HUES64 (cell line): Measurements from ENCODE around the gene AFAP1.
A peak's percentile ranks its signal among the peaks of the same experiment; 100 is the strongest.

Experiments used
- H3K27ac ChIP-seq: 2 replicates; pipeline ENCODE4 v1.7.0; 2013; ENCODE audit warnings: low read depth, low read length, inconsistent platforms
- H3K27me3 ChIP-seq: 2 replicates; pipeline ENCODE4 v1.6.1; 2013; ENCODE audit warnings: mild to moderate bottlenecking, low read length; ENCODE audit not compliant: insufficient read depth
- H3K36me3 ChIP-seq: 2 replicates; pipeline ENCODE4 v1.6.1; 2013; ENCODE audit warnings: mild to moderate bottlenecking, low read length; ENCODE audit not compliant: insufficient read depth
- H3K4me1 ChIP-seq: 2 replicates; pipeline ENCODE4 v1.6.1; 2013; ENCODE audit warnings: mild to moderate bottlenecking, low read length, moderate library complexity; ENCODE audit not compliant: insufficient read depth
- H3K4me3 ChIP-seq: 2 replicates; pipeline ENCODE4 v1.5.1; 2013; ENCODE audit warnings: mild to moderate bottlenecking, low read length, moderate library complexity
- H3K9ac ChIP-seq: 2 replicates; pipeline ENCODE4 v1.6.1; 2013; ENCODE audit warnings: mild to moderate bottlenecking, low read depth, low read length
- H3K9me3 ChIP-seq: 2 replicates; pipeline ENCODE4 v1.6.1; 2013; ENCODE audit warnings: low read depth, low read length; ENCODE audit not compliant: insufficient read depth
- WGBS: fragments of 150-250, 120-280 bp; methylation state at CpG from one replicate; pipeline ENCODE4 v1.1.7; 2013; ENCODE audit warnings: missing lambda C conversion rate; 5-methylcytosine and 5-hydroxymethylcytosine counted together

AFAP1 gene

DNA sequence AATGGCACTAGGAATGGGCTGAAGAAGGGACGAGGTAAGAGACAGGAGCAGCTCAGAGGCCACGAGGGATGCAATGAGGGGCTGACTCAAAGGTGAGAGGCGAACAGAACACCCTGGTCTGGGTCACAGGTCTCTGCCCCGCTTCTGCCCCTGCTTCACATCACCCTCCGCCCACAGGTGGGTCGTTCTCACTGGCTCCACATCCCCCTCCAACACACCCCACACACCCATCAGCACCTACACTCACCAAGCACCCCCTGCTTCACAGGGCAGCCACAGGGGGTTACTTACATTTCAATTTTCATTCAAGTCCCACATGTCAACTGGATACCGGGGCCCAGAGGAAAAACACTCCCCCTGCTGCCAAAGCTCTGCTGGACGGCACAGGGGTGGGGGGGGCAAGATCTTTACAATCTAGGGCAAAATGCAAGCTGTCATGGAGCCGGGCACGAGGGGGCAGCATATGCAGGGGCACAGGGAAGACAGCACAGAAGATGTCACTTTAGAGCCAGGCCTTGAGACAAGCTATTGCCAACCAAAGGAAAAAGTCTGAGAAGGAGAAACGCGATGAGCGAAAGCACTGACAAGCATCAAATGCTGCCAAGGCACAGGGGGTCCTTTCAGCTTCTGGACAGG is 94.0 kb downstream of the AFAP1 start:
- Histone ChIP-seq H3K27ac (no peak overlapping the region), H3K36me3 (no peaks in the 10 kb centered on the region; the same call in 1 of the 2 replicates), H3K4me1 (peaks cover 32% of the 10 kb centered on the region), H3K4me3 (no peak overlapping the region), H3K9ac (no peak overlapping the region), H3K27me3 (no peaks in the 10 kb centered on the region), H3K9me3 (no peaks in the 10 kb centered on the region)
- WGBS: 80% methylated on average over 13 of the region's 13 CpGs

DNA sequence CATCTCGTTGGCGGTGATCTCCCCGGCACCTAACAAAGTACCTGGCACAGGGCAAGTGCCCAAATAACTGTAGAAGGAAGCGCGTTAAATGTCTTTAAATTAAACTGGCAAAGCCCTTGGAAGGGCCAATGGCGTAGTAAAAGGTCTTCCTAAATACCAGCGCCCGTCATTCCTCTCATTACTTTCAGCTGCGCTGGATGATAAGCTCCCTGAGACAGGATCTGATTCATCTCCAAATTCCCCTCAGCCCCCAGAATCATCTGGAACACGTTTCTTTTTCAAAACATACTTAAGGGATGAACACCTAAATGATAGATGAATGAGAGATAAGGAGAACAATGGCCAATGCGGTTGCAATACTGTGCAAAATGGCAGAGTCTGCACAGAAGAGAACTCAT is 95.1 kb downstream of the AFAP1 start:
- Histone ChIP-seq H3K36me3 (peaks cover 5% of the 10 kb centered on the region; the same call in 1 of the 2 replicates), H3K4me1 (peaks cover 33% of the 10 kb centered on the region), H3K4me3 (no peak overlapping the region), H3K9me3 (no peaks in the 10 kb centered on the region), H3K27ac (no peak overlapping the region), H3K9ac (no peak overlapping the region), H3K27me3 (no peaks in the 10 kb centered on the region)
- WGBS: 81% methylated on average over 11 of the region's 11 CpGs

DNA sequence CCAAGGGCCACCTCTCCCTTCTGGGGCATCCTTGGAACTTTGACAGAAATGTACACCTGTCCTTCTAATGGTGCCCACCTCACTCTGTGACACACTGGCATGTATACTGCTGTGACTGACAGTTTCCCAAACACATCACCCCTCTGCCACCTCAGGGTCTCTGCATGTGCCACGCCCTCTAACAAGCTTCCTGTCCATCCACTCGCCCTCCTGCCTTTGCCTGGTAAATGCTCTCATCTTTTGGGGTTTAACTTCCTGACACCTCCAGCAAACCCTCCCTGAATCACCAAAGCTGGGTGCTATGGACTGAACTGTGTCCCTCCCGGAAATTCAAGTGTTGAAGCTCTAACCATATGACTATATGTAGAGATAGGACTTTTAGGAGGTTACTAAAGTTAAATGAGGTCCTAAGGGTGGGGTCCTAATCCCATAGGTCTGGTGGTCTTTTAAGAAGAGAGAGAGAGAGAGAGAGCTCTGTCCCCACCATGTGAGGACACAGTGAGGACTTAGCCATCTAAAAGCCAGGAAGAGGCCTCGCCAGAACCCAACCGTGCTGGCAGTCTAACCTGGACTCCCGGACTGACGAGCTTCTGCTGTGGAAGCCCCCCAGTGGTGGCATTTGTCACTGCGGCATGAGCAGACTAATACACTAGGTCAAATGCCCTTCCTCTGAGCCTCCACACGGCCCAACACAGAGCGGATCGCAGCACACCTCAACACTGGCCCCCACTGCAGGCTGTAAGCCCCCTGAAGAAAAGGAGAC is 95.6 kb downstream of the AFAP1 start:
- peaks cover 33% of the 10 kb centered on the region for H3K4me1 ChIP-seq
- 61% methylated on average over 11 of the region's 11 CpGs for WGBS

DNA sequence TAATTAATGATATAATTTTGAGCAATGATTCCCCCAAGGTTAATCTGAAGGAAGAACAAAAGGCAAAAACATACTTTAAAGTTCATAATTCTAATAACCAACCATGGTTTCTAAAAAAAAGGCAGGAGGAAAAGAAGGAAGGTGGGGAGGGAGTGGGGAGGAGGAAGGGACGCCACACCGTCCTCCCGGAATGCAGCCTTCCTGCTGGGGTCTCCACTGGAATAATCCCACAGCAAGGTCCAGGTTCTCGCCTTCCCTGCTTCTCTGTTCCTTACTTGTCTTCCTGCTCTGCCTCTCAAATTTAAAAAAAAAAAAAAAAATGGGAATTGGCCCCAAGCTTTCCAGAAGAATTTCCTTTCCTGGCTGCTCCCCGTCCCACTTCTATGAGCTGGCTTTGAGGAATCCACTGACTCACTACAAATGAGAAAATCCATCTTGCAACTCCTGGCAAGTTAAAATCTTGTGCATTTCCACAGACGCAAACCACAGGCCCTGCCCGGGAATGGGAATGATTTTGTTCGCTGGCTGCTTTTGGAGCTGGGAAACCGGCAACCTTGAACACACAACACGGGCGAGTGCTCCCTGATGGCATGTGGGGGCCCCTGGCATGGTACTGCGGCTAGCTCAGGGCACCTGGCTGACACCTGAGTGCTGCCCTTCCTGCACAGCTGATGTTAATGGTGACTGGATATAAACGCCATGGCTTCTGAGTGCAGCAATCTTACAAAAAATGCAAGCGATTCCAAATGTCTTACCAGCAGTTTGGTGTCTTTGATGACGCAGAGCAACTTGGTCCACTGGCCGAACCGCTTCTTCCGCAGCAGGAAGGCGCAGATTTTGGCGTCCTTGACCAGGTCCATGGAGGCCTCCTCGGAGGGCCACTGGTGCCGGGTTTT is 97.0 kb downstream of the AFAP1 start:
- no peak overlapping the region for H3K9ac ChIP-seq
- no peak overlapping the region for H3K27ac ChIP-seq
- no peaks in the 10 kb centered on the region for H3K9me3 ChIP-seq
- H3K36me3 ChIP-seq: peaks cover 12% of the 10 kb centered on the region; the same call in 1 of the 2 replicates
- 84% methylated on average over 22 of the region's 22 CpGs for WGBS
- no peaks in the 10 kb centered on the region for H3K27me3 ChIP-seq
- H3K4me3 ChIP-seq: no peak overlapping the region
- H3K4me1 ChIP-seq: peaks cover 33% of the 10 kb centered on the region

More for the DNA sequence above, 95.6 kb downstream of the AFAP1 start:
- no peak overlapping the region for H3K27ac ChIP-seq
- H3K4me3 ChIP-seq: no peak overlapping the region
- H3K36me3 ChIP-seq: peaks cover 5% of the 10 kb centered on the region; the same call in 1 of the 2 replicates
- no peak overlapping the region for H3K9ac ChIP-seq
- H3K27me3 ChIP-seq: no peaks in the 10 kb centered on the region
- H3K9me3 ChIP-seq: no peaks in the 10 kb centered on the region

DNA sequence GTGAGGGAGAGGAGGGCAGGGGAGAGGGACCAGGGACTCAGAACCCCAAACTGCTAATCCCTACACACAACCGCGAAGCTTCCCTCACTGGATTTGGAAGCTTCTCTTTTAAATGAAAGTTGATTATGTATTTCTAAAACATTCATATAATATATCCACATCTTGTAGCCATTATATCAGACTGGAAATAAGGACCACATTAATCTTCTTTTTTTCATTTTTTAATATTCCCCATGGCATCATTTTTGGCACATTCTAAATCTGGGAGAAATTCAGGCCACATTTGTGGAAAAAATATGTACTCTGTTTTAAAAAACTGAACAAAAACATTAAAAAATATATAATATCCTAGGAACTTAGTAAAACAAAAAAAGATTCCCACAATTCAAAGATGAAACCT is 97.8 kb downstream of the AFAP1 start:
- H3K27me3 ChIP-seq: no peaks in the 10 kb centered on the region

DNA sequence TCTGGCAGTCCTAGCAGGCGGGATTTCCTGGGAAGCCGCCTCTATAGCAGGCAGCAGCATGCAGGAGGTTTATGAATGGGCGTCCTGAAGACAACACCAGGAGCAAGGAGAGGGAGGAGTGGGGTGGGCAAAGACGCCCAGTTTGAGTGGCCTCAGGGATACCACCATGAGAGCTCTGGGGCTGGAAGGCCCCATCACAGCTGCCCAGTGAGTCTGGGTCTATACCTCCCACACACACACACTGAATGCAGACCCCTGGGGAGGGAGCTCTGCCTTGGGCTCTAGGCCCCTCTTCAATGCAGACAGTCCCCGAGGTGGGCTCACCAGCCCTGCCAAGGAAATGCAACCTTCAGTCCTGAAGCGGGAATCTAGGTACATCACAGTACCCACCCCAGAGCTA is 98.6 kb downstream of the AFAP1 start:
- peak overlapping the region; percentile 9; the same call in 1 of the 2 replicates for H3K27ac ChIP-seq
- 71% methylated on average over 6 of the region's 6 CpGs for WGBS

More for the DNA sequence above, 97.8 kb downstream of the AFAP1 start:
- Histone ChIP-seq H3K27ac (no peak overlapping the region), H3K4me1 (peaks cover 33% of the 10 kb centered on the region), H3K4me3 (no peak overlapping the region), H3K9ac (no peak overlapping the region), H3K9me3 (no peaks in the 10 kb centered on the region), H3K36me3 (peaks cover 19% of the 10 kb centered on the region)
- WGBS: no CpG with 5 or more reads among the region's 2 CpGs

DNA sequence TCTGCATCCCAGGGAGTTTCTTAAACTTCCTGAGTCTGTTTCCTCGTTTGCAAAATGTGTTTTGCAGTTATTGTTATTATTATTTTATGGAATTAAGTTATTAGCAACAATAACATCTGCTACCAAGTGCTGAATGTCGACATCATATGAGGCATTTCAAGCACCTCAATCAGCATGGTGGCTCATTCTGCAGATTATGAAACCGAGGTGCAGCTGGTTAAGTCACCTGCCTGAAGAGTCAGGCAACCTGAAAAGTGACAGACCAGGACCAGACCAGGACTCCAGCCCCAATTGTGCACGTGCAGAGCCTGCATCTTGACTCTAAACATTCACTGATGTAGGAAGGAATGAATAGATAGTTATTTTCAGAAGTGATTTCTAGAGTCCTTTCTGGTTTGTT is 99.8 kb downstream of the AFAP1 start:
- Histone ChIP-seq H3K36me3 (peaks cover 19% of the 10 kb centered on the region), H3K9me3 (no peaks in the 10 kb centered on the region), H3K4me3 (no peak overlapping the region), H3K9ac (no peak overlapping the region), H3K27me3 (no peaks in the 10 kb centered on the region), H3K27ac (no peak overlapping the region), H3K4me1 (peaks cover 33% of the 10 kb centered on the region)
- WGBS: 96% methylated on average over 3 of the region's 4 CpGs

More for the DNA sequence above, 98.6 kb downstream of the AFAP1 start:
- Histone ChIP-seq H3K4me1 (peaks cover 33% of the 10 kb centered on the region), H3K9ac (no peak overlapping the region), H3K4me3 (no peak overlapping the region), H3K27me3 (no peaks in the 10 kb centered on the region), H3K36me3 (peaks cover 19% of the 10 kb centered on the region), H3K9me3 (no peaks in the 10 kb centered on the region)

DNA sequence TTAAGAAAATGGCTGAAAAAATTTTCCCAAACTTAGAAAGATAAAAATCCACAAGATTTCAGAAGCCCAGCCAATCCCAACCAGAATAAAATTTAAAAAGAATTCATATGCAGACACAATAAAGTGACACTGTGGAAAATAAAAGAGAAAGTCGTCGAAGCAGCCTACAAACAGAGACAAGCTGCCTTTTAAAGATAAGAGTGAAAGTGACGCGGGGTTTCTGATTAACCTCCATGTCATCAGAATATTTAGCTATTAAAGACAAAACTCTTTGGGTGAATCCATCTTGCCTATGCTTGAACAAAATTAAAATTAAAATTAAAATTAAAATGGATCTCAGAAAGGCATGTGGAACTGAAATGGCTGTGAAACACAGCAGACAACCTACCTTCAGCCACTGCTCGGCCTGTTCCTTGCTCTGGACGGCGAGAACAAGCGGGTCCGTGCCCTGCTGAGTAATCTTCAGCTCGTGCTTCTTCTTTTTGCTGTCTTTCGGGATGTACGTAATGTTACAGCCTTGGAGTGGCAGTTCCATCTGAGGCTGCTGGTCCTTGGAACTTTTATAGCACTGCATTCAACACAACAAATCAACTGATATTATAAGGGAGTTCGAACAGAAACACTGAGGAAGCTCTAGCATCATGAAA is 101.4 kb downstream of the AFAP1 start:
- no peak overlapping the region for H3K9ac ChIP-seq
- H3K36me3 ChIP-seq: peaks cover 19% of the 10 kb centered on the region
- H3K9me3 ChIP-seq: no peaks in the 10 kb centered on the region
- no peak overlapping the region for H3K27ac ChIP-seq
- H3K4me1 ChIP-seq: peaks cover 27% of the 10 kb centered on the region
- no peaks in the 10 kb centered on the region for H3K27me3 ChIP-seq
- WGBS: 95% methylated on average over 13 of the region's 13 CpGs
- no peak overlapping the region for H3K4me3 ChIP-seq

DNA sequence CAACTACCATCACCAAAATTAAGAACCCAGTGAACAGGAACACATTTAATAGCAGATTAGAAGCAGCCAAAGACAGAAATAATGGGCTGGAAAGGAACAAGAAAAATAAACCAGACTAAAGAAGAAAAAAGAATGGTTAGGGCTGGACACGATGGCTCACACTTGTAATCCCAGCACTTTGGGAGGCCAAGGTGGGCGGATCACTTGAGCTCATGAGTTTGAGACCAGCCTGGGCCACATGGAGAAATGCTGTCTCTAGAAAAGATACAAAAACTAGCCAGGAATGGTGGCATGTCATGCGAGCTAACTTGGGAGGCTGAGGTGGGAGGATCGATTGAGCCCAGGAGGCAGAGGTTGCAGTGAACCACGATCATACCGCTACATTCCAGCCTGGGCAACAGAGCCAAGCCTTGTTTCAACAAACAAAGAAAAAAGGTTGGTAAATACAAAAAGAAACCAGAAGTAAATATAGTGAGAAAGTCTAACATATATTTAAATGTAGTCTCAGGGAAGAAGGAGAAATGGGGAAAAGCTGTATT is 102.0 kb downstream of the AFAP1 start:
- Histone ChIP-seq H3K9ac (no peak overlapping the region), H3K4me3 (no peak overlapping the region), H3K9me3 (no peaks in the 10 kb centered on the region), H3K36me3 (peaks cover 19% of the 10 kb centered on the region), H3K27ac (no peak overlapping the region), H3K27me3 (no peaks in the 10 kb centered on the region), H3K4me1 (peaks cover 21% of the 10 kb centered on the region)
- WGBS: 94% methylated on average over 6 of the region's 6 CpGs

DNA sequence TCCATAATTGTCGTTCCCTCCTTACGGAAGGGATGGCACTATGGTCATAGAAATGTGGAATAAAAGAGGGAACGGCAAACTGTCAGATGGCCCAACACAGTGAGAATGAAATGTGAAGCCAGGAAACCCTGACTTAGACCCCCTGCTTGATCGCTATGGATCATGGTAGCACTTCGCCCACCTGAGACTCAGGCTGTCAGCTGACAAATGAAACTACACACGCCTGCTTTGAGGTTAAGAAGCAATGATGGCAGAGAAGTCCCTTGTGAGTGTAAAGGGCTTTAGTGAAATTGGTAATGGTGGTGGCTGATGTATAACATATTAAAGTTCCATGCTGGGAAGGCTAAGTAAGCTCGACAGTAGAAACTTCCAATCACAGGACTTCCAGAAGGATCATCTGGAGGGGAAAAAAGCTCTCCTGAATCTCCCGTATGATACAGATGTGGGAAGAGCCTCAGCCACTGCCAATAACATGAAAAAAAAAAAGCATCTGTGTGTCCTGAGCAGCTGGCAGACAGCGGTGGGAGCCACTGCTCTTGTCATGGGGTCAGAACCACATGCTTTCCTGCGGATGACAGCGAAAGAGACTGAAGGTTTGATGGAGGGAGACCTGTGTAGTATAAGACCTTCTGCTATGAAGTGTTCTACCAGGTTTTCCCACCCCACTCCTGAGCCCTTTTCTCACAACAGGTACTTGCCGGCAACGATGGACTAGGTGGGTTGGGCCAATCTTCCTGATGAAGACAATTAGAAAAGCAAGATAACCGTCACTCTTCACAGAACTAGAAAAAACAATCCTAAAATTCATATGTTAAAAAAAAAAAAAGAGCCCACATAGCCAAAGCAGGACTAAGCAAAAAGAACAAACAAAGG is 107.6 kb downstream of the AFAP1 start:
- peaks cover 14% of the 10 kb centered on the region for H3K4me1 ChIP-seq
- H3K4me3 ChIP-seq: no peak overlapping the region
- H3K9me3 ChIP-seq: no peaks in the 10 kb centered on the region
- H3K27ac ChIP-seq: no peak overlapping the region
- H3K27me3 ChIP-seq: no peaks in the 10 kb centered on the region
- H3K9ac ChIP-seq: no peak overlapping the region
- WGBS: 95% methylated on average over 14 of the region's 14 CpGs
- H3K36me3 ChIP-seq: peaks cover 16% of the 10 kb centered on the region
